RCC 7860 (cell line): Measurements from ENCODE around the gene SAMD14.

ENCODE experiments used
- DNase-seq: peaks from one replicate; pipeline ENCODE4 v3.0.0-alpha.2; 2015; ENCODE audit warnings: low spot score
- FAIRE-seq: peaks from 2 replicates; lab custom pipeline; 2012; peaks lifted over from hg19 to GRCh38; lab: Jason Lieb, UNC

SAMD14 gene

GRCh38 chr17:50165466-50165865 is 35.5 kb upstream of the SAMD14 start:
- FAIRE-seq (no peak), DNase-seq (no peak)

- FAIRE-seq, result no peak
These were observed 35.1 kb upstream of the SAMD14 start for GRCh38 chr17:50165066-50165465.

DNA sequence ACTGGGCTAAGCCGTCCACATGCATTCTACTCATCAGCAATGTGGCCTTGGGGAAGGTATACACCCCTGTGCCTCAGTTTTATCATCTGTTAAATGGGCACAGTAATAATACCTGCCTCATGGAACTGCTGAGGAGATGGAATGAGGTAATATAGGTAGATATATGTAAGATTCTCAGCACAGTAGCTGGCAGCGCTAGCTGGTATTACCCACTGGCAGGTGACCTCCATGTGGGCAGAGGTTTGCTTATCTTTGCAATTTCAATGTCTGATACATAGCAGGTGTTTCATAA is 34.7 kb upstream of the SAMD14 start:
- DNase-seq, result no peak
- no peak for FAIRE-seq

More at GRCh38 chr17:50165066-50165465, 35.1 kb upstream of the SAMD14 start:
- no peak for DNase-seq

DNA sequence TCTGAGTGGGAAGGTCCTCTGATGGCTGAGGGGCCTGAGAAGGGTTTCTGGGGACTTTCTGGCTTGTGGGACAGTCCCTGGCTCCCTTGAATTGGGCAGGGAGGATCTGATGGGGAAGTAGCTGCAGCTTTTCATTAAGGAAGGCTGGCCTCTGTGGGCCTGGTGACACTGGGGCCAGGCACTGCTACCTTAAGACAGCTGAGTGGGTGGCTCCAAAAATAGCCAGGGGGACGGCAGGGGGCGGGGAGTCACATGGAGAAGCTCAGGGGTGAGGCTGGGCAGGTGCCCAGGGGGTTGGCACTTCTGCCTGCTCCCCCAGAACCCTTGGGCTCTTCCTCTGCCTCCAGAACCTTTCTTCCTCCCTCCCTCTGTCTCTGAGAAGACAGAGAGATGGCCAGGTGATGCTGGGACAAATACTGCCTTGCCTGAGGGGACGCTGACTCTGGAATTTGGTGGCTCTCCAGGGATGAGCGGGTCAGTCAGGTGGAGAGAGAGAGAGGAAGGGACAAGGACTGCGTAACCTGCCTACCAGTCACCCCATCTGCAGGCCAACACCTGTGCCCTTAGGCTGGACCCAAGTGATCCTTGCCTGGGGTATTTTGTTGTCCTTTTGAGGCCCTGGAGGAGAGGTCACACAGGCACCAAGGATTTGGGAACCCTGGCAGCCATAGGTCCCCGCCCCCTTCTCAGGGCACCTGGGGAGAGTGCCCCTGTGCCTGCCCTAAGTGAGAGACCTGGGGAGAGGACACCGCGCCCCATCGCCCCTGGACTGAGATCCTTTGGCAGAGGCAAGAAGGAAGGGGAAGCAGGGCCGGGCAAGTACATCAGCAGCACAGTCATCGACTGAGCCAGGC is 34.1 kb upstream of the SAMD14 start:
- FAIRE-seq (no peak), DNase-seq (no peak)

DNA sequence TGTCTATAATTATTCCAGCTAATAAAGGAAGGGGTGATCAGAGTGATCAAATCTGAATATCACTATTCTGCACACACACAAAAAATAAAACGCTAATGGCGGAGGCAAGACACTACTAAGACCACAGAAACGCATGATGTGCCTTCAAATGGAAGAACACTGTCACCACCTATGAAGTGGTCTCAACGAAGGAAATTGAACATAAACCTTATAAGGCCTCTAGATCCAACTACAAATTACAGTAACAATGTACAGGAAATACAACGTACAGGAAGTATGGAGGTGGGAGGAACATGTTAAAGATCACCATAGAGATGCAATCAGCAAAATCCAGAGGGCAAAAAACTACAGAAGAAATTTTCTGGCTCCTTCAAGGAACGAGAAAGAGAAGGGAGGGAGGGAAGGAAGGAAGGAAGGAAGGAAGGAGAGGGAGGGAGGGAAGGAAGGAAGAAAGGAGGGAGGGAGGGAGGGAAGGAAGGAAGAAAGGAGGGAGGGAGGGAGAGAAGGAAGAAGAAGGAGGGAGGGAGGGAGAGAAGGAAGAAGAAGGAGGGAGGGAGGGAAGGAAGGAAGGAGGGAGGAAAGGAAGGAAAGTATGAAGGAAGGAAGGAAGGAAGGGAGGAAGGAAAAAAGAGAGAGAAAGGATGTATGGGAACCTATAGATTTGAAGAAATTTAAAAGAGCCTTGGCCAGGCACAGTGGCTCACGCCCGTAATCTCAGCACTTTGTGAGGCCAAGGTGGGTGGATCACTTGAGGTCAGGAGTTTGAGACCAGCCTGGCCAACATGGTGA is 32.7 kb upstream of the SAMD14 start:
- no peak for FAIRE-seq
- DNase-seq, result no peak

- DNase-seq (no peak), FAIRE-seq (no peak)
These were observed 31.9 kb upstream of the SAMD14 start for GRCh38 chr17:50161911-50162288.

GRCh38 chr17:50161023-50161910 is 31.3 kb upstream of the SAMD14 start:
- DNase-seq (peak; percentile 73), FAIRE-seq (no peak)

GRCh38 chr17:50157891-50158290 is 27.9 kb upstream of the SAMD14 start:
- no peak for DNase-seq

DNA sequence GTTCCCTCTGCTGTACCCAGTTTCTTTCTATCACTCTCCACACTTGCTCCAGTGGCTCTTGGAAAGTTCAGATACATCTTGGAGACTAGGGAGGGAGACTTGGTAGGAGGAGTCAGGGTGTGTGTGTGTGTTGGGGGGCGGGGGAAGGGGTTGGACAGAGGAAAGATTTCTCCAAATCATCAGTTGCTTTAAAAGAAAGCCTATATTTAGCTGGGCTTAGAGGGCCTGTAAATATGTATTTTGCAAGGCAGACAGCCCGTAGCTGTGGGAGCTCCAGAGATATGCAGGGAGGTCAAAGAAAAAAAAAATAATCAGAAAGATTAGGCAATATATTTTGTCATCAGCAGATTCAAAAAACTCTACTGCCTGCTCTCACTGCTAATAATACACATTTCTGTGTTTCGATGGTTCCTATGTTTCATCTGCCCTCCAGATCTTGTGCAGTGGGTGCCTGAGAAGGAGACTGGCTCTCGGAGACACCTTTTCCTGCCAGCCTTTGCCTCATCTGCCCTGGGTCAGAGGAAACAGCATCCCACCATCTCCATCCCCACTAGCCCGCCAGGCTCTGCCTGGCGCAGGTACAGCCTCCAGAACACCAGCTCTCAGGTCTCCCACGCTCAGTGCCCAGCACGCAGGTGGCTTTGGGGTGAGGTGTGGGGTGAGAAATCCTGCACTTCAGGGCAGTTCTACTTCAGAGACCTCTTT is 25.3 kb upstream of the SAMD14 start:
- no peak for DNase-seq

More at GRCh38 chr17:50157891-50158290, 27.9 kb upstream of the SAMD14 start:
- FAIRE-seq, result no peak

DNA sequence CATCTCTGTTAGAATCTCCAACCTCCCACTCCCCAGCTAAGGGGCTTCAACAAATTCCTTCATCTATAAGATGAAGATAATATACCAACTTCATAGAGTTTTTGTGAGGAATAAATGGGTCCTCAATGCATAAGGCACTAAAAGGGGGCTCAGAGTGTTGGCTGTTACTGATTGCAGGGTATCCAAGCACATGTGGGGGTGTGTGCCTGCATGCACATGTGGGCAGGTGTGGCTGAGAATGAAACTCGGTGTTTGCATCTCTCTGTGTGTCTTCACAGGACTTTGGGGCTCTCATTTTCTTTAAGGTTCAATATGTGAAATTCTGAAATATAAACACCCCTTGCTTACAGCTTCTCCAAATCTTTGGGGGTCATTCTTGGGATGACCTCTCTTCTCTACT is 24.6 kb upstream of the SAMD14 start:
- no peak for DNase-seq
- FAIRE-seq, result no peak

More for the DNA sequence above, 25.3 kb upstream of the SAMD14 start:
- FAIRE-seq, result no peak

GRCh38 chr17:50153650-50154575 is 24.0 kb upstream of the SAMD14 start:
- FAIRE-seq (no peak), DNase-seq (no peak)

DNA sequence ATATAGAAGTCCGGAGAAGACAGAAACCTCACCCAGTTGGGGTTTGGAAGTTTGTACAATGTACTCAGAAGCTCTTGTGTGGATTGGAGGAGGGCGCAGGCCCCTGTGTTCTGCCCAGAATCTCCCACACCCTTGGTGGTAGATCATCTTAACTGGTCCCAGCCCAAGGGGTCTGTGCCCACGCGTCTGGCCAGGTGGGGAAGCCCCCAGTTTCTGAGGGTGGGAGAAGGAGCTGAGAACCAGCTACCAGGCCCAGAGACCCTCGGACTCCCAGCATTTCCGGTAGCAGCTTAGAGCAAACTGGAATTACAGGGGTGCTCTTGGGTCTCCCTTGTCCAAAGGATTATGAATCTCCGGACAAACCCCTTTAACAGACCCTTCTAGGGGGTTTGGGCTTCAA is 22.8 kb upstream of the SAMD14 start:
- FAIRE-seq (no peak), DNase-seq (no peak)

- FAIRE-seq, result no peak
- peak; percentile 83 for DNase-seq
These were observed 22.1 kb upstream of the SAMD14 start for GRCh38 chr17:50151937-50152547.

DNA sequence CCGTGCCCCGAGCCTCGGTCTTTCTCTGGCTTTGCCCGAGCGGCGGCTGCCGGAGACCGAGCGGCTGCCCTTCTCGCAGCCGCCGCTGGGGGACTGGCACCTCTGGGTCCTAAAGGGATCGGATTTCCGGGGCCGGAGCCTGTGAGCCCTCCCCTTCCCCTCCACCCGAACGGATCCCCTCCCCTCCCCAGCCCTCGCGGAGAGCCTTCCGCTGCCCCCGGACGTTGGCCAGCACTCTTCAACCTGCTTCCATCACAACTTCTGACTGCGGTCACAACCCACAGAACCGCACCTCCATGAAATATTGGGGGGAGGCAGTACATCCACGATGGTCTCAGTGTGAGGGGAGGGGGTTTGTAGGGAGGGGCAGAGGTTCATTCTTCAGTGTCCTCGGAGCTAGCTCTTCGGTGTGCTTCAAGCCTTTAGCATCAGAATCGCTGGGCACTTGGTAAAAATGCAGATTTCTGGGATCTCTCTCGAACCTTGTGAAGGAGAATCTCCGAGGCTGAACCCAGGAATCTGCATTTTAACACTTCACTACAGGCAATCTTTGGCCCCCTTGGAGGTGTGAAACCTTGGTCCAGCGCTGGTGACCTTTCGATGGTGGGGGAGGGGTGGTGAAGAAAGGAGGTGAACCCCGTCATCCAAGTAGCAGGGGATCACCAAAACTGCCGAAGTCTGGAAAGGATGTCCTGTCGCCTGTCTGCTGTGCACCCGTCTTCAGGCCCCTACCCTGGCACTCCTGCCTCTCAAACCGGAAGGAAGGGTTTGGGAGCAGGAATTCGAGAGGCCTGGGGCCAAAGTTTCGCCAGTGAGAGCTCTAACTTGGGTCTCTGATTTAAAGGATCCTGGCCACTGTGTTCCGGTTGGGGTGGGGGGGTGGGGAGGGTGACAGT is 21.3 kb upstream of the SAMD14 start:
- FAIRE-seq (no peak), DNase-seq (peak; percentile 82)

DNA sequence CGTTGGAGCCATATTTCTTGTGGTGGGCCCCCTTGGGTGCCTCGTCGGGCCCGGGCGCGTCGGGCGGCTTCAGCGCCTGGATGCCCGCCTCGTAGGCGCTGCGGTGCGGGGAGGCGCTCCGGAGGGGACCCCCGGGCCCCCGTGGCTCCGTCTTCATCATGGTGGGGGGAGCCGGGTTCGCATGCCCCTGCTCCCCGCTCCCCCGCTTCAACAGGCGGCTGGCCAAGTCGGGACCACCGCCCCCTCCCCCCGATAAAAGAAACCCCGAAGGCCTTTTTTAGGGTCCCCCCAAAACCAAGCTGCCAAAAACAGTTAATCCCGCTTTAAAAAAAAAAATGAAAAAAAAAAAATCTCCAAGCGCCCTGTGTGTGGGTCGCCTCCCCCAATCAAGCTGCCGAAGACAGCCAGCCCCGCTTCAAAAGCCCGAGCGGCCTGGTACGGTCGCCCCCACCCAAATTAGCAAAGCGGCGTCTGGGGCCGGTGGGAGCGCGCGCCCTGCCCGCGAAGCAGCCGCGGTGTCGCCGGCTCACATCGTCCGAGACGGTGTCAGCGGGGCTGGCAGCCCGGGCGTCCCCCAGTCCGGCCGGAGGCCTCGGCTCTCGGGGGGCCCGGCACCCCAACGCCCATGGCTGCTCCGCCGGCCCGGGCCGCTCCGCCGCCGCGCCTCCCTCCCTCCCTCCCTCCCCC is 20.5 kb upstream of the SAMD14 start, which contains the start of gene PPP1R9B:
Gene PPP1R9B, minus strand, starts transcription at position 324 of the 687 bp plus-strand sequence. Its CDS starts 164 bp downstream, at position 160.
- DNase-seq, result no peak
- no peak for FAIRE-seq

- peak; percentile 43 for DNase-seq
- no peak for FAIRE-seq
These were observed 19.7 kb upstream of the SAMD14 start for GRCh38 chr17:50149417-50150353.
